Activated T-helper 17 cell treated with anti-CD3 and anti-CD28 coated beads, Interleukin-2, amount 50 U/mL, for 72 hours (primary cell): ENCODE results near the gene NADK2. TPM values are rescaled to one million over a fixed set of nuclear protein-coding genes. Genes with fewer than 3 reads are reported as not detected.
"Not testable (repeated sequence)": the region's sequence is repeated elsewhere in the genome, so short reads cannot be mapped to it uniquely, and the experiment has no call there.

Source experiments
- ATAC-seq: fragments of 150-1000 bp; cut with Tn5 transposase; replicated peaks from 2 replicates; pipeline ENCODE4 v1.10.0; 2021; ENCODE audit warnings: mild to moderate bottlenecking, moderate library complexity
- H3K27ac Mint-ChIP-seq: one replicate; pipeline ENCODE4 v1.8.0; 2022; ENCODE audit warnings: mixed read lengths
- H3K27me3 Mint-ChIP-seq: one replicate; pipeline ENCODE4 v1.8.0; 2022; ENCODE audit warnings: mixed read lengths
- H3K36me3 Mint-ChIP-seq: one replicate; pipeline ENCODE4 v1.8.0; 2022; ENCODE audit warnings: low read depth, mild to moderate bottlenecking, mixed read lengths
- H3K4me1 Mint-ChIP-seq: one replicate; pipeline ENCODE4 v1.8.0; 2022; ENCODE audit warnings: mixed read lengths
- H3K4me3 Mint-ChIP-seq: one replicate; pipeline ENCODE4 v1.8.0; 2022; ENCODE audit warnings: mild to moderate bottlenecking, mixed read lengths
- H3K9me3 Mint-ChIP-seq: one replicate; pipeline ENCODE4 v1.8.0; 2022; ENCODE audit warnings: mixed read lengths
- total RNA-seq, 2 donors: library from RNA; stranded (reverse); gene quantifications; one replicate each; pipeline ENCODE4 v1.2.3, GENCODE V29; 2022

Gene NADK2
- total RNA-seq, 2 donors from 2014 or later, result 7.2 to 11.0 TPM

DNA sequence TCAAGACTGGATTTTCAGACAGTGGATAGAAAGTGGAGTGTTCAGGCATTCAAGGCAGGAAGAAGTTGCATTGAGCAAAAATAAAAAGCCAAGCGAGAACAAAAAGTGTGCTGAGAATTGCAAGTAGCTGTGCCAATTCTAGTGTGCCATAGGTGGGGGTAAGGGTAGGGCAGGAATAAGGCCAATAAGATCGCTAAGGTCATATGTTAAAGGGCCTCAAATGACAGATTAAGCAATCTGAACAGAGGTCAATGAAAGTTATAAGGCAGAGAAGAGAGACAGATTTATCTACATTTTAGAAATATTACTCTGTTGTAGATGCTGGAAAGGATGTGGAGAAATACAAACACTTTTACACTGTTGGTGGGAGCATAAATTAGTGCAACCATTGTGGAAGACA is 36.4 kb downstream of the NADK2 start:
- Mint-ChIP-seq H3K36me3 (peaks cover 52% of the 10 kb centered on the region), H3K9me3 (no peaks in the 10 kb centered on the region), H3K4me1 (peaks cover 4% of the 10 kb centered on the region), H3K27ac (no peak overlapping the region), H3K4me3 (no peak overlapping the region), H3K27me3 (no peaks in the 10 kb centered on the region)
- no peak for ATAC-seq

DNA sequence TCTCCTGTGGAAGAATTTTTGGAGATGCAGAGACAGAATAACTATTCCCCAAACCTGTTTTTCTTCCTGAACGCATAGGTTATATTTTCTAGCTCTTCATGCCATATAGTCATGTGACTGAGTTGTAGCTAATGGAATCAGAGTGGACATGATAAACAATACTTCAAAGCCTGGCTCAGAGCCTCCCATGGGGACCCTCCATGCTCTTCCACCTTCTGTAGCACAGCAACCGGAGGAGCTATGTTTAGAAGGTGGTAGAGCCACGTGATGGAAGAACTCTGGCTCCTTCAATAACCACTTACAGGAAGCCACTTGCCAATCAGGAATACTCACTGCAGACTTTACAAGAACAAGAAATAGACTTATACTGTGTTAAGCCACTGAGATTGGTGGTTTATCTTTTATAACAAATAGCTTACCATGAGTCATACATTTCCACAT is 39.2 kb downstream of the NADK2 start:
- no peaks in the 10 kb centered on the region for H3K4me1 Mint-ChIP-seq
- H3K27ac Mint-ChIP-seq, result peak overlapping the region; percentile 52
- no peak overlapping the region for H3K4me3 Mint-ChIP-seq
- H3K36me3 Mint-ChIP-seq, result peaks cover 58% of the 10 kb centered on the region
- no peaks in the 10 kb centered on the region for H3K9me3 Mint-ChIP-seq
- H3K27me3 Mint-ChIP-seq, result no peaks in the 10 kb centered on the region
- ATAC-seq, result no peak

DNA sequence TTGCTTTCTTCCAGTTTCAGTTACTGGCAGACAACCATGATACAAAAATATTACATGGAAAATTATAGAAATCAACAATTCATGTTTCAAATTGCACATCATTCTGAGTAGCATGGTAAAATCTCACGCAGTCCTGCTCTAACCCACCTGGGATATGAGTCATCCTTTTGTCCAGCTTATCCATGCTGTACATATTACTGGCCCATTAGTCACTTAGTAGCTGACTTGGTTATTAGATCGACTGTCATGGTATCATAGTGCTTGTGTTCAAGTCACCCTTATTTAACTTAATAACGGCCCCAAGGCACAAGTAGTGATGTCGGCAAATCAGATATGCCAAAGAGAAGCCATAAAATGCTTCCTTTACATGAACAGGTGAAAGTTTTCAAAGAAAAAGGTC is 41.2 kb downstream of the NADK2 start:
- H3K27ac Mint-ChIP-seq, result no peak overlapping the region
- peaks cover 59% of the 10 kb centered on the region for H3K36me3 Mint-ChIP-seq
- no peaks in the 10 kb centered on the region for H3K9me3 Mint-ChIP-seq
- H3K27me3 Mint-ChIP-seq, result no peaks in the 10 kb centered on the region
- H3K4me3 Mint-ChIP-seq, result no peak overlapping the region
- ATAC-seq, result no peak
- H3K4me1 Mint-ChIP-seq, result no peaks in the 10 kb centered on the region

DNA sequence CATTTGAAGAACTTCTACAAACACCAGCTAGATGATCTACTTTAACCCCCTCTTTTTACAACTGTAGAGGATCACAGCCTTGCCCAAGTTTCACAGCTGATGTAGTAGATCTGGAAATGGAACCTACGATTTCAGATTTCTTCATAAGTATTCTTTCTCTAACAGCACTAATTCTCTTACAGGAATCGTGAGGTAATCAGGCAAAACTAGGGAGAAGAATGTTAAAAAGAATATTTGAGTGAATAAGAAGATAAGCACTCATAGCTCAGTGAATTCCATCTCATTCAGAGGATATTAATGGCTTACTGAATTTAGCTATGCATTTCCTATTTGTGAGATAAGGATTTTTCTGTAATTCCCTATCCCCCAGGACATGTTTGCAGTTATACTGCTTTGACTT is 42.1 kb downstream of the NADK2 start:
- no peak for ATAC-seq
- Mint-ChIP-seq H3K27ac (no peak overlapping the region), H3K4me1 (no peaks in the 10 kb centered on the region), H3K9me3 (no peaks in the 10 kb centered on the region), H3K27me3 (no peaks in the 10 kb centered on the region), H3K36me3 (peaks cover 60% of the 10 kb centered on the region), H3K4me3 (no peak overlapping the region)

DNA sequence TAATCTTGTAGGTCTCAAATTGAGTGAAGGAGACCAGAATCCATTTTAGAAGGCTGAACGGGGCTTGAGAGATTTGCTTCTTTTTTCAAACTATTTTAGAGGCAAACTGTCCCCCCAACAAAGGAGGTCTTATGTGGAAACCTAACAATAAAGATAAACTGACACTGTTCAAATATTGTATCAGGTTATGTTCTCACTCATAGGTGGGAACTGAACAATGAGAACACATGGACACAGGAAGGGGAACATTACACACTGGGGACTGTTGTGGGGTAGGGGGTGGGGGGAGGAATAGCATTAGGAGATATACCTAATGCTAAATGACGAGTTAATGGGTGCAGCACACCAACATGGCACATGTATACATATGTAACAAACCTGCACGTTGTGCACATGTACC is 42.9 kb downstream of the NADK2 start:
- H3K27ac Mint-ChIP-seq, H3K4me3 Mint-ChIP-seq, H3K9me3 Mint-ChIP-seq, H3K4me1 Mint-ChIP-seq, H3K27me3 Mint-ChIP-seq, ATAC-seq: not testable (repeated sequence)
- H3K36me3 Mint-ChIP-seq, result peaks cover 66% of the 10 kb centered on the region

DNA sequence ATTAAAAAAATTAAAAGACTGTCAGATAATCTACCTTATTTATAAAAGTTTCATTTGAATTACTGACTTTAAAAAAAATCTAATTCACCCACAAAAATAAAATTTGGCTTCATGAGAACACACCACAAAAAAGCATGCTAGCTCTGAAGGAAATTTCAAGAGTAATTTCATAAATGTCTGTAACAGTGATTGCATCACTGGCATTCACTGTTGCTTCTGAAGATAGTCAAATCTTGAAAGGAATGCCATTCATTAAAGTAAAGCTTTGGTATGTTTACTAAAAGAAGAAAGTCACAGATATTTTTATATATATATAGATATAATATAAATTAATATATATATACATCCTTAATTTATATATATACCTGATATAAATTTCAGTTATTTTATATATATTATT is 43.4 kb downstream of the NADK2 start:
- peaks cover 70% of the 10 kb centered on the region for H3K36me3 Mint-ChIP-seq
- no peaks in the 10 kb centered on the region for H3K27me3 Mint-ChIP-seq
- no peak for ATAC-seq
- no peak overlapping the region for H3K4me3 Mint-ChIP-seq
- H3K27ac Mint-ChIP-seq, result no peak overlapping the region
- no peaks in the 10 kb centered on the region for H3K4me1 Mint-ChIP-seq
- no peaks in the 10 kb centered on the region for H3K9me3 Mint-ChIP-seq

DNA sequence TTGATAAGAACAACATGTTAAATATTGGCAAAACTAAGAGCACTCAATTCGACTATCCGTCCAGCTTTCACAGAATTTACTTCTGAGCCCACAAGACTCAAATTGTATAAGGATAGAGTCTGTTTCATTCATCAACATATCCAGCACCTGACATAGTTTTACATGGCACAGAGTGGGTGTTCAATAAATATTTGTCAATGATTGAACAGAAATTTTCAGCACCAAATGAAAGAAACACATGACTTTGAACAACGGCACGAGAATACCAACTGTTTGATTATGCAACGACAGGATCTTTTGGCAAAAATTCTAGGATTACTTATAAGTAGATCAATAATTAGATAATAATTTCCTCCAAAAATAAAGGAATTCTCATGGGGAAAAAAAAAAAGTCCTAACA is 48.0 kb downstream of the NADK2 start:
- no peak overlapping the region for H3K27ac Mint-ChIP-seq
- H3K27me3 Mint-ChIP-seq, result no peaks in the 10 kb centered on the region
- peaks cover 83% of the 10 kb centered on the region for H3K36me3 Mint-ChIP-seq
- ATAC-seq, result no peak
- H3K9me3 Mint-ChIP-seq, result peaks cover 7% of the 10 kb centered on the region
- no peaks in the 10 kb centered on the region for H3K4me1 Mint-ChIP-seq
- H3K4me3 Mint-ChIP-seq, result no peak overlapping the region

DNA sequence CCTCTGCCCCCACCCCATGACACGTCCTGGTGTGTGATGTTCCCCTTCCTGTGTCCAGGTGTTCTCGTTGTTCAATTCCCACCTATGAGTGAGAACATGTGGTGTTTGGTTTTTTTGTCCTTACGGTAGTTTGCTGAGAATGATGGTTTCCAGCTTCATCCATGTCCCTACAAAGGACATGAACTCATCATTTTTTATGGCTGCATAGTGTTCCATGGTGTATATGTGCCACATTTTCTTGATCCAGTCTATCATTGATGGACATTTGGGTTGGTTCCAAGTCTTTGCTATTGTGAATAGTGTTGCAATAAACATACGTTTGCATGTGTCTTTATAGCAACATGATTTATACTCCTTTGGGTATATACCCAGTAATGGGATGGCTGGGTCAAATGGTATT is 57.3 kb downstream of the NADK2 start:
- not testable (repeated sequence) for H3K27me3 Mint-ChIP-seq, H3K9me3 Mint-ChIP-seq, H3K4me1 Mint-ChIP-seq, H3K4me3 Mint-ChIP-seq, H3K27ac Mint-ChIP-seq, ATAC-seq
- H3K36me3 Mint-ChIP-seq, result peaks cover 97% of the 10 kb centered on the region

DNA sequence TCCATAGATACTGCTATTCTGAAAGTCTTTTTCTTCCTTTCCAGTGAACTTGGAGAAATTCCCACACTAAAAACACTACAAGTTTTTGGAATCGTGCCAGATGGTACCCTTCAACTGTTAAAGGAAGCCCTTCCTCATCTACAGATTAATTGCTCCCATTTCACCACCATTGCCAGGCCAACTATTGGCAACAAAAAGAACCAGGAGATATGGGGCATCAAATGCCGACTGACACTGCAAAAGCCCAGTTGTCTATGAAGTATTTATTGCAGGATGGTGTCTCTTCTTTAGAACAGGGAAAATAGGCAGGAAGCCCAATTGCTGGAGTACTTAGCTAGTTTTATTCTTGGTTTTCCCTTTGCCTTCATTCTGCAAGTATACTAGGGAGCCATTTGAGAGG is 60.0 kb downstream of the NADK2 start:
- Mint-ChIP-seq H3K27me3 (no peaks in the 10 kb centered on the region), H3K9me3 (no peaks in the 10 kb centered on the region), H3K36me3 (peaks cover 97% of the 10 kb centered on the region), H3K4me3 (no peak overlapping the region), H3K4me1 (no peaks in the 10 kb centered on the region), H3K27ac (no peak overlapping the region)
- ATAC-seq, result no peak

DNA sequence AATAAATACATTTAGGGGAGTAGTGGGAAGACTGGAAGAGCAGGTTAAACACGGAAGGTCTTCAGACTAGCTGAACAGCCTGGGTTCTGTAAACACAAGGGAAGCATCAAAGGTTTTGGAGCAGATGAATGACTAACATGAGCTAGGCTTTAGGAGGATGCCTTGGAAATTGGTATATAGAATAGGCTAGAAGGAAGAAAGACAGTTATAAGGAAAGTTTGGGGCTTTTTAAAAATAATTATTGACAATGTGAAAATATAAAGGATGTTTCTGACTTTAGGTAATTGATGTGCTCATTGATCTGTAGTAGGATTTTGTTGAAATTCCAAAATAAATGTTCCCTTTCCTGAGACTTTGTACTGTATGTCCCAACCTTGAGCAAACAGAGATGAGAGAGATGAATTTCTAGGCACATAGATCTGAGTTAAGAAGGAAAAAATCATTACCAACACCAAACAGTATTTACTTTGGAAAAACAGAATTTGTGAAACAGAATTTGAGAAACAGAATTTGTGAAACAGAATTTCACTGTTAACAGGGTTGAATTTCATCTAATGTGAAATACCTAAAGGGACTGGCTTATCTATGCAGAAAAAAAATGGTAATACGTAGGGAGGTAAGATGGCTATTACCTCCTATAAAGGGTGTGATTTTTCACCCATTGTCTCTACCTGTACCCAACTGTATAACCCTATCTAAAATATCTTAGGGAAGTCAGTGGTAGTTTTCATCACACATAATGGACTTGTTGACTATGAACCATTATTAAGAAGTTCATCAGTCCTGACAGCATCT is 61.0 kb downstream of the NADK2 start:
- no peaks in the 10 kb centered on the region for H3K9me3 Mint-ChIP-seq
- ATAC-seq, result no peak
- H3K27me3 Mint-ChIP-seq, result no peaks in the 10 kb centered on the region
- H3K27ac Mint-ChIP-seq, result no peak overlapping the region
- H3K36me3 Mint-ChIP-seq, result peaks cover 94% of the 10 kb centered on the region
- H3K4me3 Mint-ChIP-seq, result no peak overlapping the region
- H3K4me1 Mint-ChIP-seq, result no peaks in the 10 kb centered on the region

DNA sequence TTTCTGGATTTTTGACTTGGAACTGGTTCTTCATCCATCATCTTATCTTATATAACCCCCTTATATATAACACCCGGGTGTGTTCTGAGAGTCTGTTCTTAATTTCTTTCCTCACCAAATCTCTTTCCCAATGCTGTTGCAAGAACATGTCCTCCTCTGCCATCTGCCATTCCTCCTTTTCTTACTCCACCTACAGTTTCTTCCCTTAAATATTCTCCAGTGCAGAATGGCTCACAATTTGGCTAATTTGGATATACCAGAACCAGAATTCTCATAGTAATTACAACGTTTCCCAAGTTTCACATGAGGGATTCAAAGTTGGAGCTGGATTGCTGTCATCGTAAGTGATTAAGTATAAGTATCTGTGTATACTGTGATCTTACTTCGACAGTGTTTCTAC is 61.8 kb downstream of the NADK2 start:
- Mint-ChIP-seq H3K27ac (peak overlapping the region; percentile 37), H3K36me3 (peaks cover 97% of the 10 kb centered on the region), H3K4me1 (no peaks in the 10 kb centered on the region)

DNA sequence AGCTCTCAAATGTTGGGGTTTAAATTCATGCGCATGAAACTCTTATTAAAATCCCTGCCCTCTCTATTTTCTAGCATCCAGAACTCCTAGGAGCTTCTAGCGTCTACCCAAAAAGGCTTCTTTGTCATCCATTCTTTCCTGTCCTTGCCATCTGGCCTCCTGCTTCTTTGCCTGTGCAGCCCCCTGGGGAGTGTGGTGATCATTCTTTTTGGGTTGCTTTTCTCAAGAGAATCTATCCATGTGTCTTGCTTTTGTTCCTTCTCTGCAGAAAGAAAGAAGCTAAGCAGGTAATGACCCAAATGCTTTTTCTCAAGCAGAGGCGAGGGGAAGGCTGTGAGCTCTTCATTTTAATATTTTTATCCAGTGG is 63.2 kb downstream of the NADK2 start:
- no peak overlapping the region for H3K27ac Mint-ChIP-seq
- ATAC-seq, result no peak

More for the DNA sequence above, 61.8 kb downstream of the NADK2 start:
- H3K4me3 Mint-ChIP-seq, result no peak overlapping the region
- no peaks in the 10 kb centered on the region for H3K9me3 Mint-ChIP-seq
- no peak for ATAC-seq
- no peaks in the 10 kb centered on the region for H3K27me3 Mint-ChIP-seq

DNA sequence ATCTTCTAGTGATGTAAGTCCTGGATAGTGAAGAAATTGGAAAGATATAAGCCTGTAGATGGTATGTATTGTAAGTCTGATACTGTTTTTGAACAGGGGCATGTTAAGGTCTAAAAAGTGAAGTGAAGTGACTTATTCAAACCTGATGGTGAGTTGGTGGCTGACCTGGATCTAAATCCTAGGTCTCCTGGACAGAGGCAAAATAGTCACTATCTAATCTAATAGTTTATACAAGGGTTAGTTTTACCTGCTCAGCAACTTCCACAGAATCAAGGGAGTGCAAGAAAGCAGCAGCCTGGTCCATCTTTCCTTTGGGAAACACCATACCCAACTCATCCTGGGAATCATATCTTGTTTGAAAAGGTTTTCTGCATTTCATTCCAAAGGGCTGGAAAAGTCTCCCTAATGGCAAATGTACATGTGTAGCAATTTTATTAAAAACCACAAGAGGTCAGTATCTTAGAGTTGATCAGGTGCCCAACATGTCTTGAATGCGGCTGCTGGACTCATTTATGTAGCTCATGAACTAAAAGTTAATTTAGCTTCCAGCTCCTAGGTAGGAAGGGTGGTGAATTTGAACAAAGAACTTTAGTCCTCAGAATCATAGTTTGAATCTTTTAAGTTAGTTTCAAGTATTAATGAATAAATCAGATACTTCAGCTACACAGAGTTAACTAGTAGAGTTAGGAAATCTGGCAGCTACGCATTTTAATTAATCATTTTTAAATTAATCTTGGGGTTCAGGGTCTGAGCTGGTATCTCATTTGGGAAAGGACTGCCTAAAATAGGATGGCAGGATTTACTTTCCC is 63.8 kb downstream of the NADK2 start:
- Mint-ChIP-seq H3K36me3 (peaks cover 97% of the 10 kb centered on the region), H3K27ac (peak overlapping the region; percentile 45), H3K4me3 (no peak overlapping the region), H3K4me1 (no peaks in the 10 kb centered on the region), H3K27me3 (no peaks in the 10 kb centered on the region), H3K9me3 (no peaks in the 10 kb centered on the region)
- ATAC-seq, result no peak

More for the DNA sequence above, 63.2 kb downstream of the NADK2 start:
- no peak overlapping the region for H3K4me3 Mint-ChIP-seq
- H3K27me3 Mint-ChIP-seq, result no peaks in the 10 kb centered on the region
- H3K36me3 Mint-ChIP-seq, result peaks cover 97% of the 10 kb centered on the region
- no peaks in the 10 kb centered on the region for H3K4me1 Mint-ChIP-seq
- no peaks in the 10 kb centered on the region for H3K9me3 Mint-ChIP-seq

DNA sequence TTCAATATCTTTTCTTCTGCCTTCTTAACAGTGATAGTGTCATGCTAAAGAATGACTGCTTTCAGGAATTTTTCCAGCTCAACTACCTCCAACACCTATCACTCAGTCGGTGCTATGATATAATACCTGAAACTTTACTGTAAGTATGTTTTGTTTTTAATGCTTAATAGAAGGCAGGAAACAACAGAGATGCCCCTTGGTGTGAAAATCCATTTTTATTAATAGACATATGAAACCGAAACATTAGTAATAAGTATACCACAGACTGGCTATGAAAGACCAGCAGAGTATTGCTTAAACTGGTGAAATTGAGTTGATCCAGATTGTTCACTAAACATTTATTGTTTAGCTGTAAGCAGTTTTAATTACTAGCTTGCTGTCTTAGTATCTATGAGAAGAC is 64.6 kb downstream of the NADK2 start:
- H3K4me1 Mint-ChIP-seq, result no peaks in the 10 kb centered on the region
- H3K27ac Mint-ChIP-seq, result peak overlapping the region; percentile 45
- no peak overlapping the region for H3K4me3 Mint-ChIP-seq
- no peak for ATAC-seq
- no peaks in the 10 kb centered on the region for H3K27me3 Mint-ChIP-seq
- no peaks in the 10 kb centered on the region for H3K9me3 Mint-ChIP-seq
- peaks cover 97% of the 10 kb centered on the region for H3K36me3 Mint-ChIP-seq

DNA sequence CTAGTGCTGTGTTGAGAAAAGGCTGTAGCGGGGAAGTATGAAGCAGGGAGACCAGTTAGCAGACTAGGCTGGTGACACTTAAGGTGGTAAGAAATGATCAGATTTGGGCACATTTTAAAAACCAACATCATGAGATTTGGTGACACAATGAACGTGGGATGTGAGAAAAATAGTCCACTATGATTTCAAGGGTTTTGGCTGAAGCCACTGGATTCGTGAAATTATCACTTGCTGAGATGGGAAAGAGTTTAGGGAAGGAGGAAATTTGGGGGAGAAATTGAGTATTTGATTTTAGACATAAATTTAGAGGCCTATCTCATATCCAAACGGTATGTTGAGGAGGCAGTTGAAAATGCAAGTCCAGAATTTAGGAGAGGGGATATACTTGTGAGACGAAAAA is 66.7 kb downstream of the NADK2 start:
- Mint-ChIP-seq H3K27ac (no peak overlapping the region), H3K9me3 (no peaks in the 10 kb centered on the region), H3K36me3 (peaks cover 97% of the 10 kb centered on the region), H3K4me3 (no peak overlapping the region), H3K27me3 (no peaks in the 10 kb centered on the region), H3K4me1 (no peaks in the 10 kb centered on the region)
- ATAC-seq, result no peak
